ACC112 (cell line): ENCODE measurements around the gene CAPZB.

Source experiments
- H2AFZ ChIP-seq: fragments of 200-600 bp; sonication (generic); one replicate; pipeline ENCODE4 v1.6.0; 2017; ENCODE audit warnings: antibody characterized with exemption, low read length; ENCODE audit not compliant: unreplicated experiment
- H3K27ac ChIP-seq: fragments of 200-600 bp; sonication (generic); 2 replicates; pipeline ENCODE4 v1.5.1; 2014; ENCODE audit warnings: low read depth, mild to moderate bottlenecking, antibody characterized with exemption, low read length, moderate library complexity
- H3K27me3 ChIP-seq: fragments of 200-600 bp; sonication (generic); 2 replicates; pipeline ENCODE4 v1.6.1; 2014; ENCODE audit warnings: mild to moderate bottlenecking, antibody characterized with exemption, low read length, moderate library complexity, mixed read lengths; ENCODE audit not compliant: insufficient read depth
- H3K36me3 ChIP-seq: fragments of 200-600 bp; sonication (generic); 2 replicates; pipeline ENCODE4 v1.6.1; 2016; ENCODE audit warnings: mild to moderate bottlenecking, antibody characterized with exemption, low read length, moderate library complexity, mixed read lengths; ENCODE audit not compliant: insufficient read depth
- H3K4me1 ChIP-seq: fragments of 200-600 bp; sonication (generic); one replicate; pipeline ENCODE4 v1.6.1; 2016; ENCODE audit warnings: low read length, mixed read lengths; ENCODE audit not compliant: insufficient read depth, unreplicated experiment, control insufficient read depth
- H3K4me3 ChIP-seq: fragments of 200-600 bp; sonication (generic); 2 replicates; pipeline ENCODE4 v1.5.1; 2014; ENCODE audit warnings: mild to moderate bottlenecking, low read depth, low read length
- H3K79me2 ChIP-seq: fragments of 200-600 bp; sonication (generic); one replicate; pipeline ENCODE4 v1.6.0; 2016; ENCODE audit warnings: low read length; ENCODE audit not compliant: control insufficient read depth, unreplicated experiment, insufficient read depth

The CAPZB gene

GRCh38 chr1:19468397-19468956, 16.9 kb downstream of the CAPZB start:
- Histone ChIP-seq H3K36me3 (peaks cover 3% of the 10 kb centered on the region; the same call in 1 of the 2 replicates), H2AFZ (no peak overlapping the region), H3K79me2 (peaks cover 86% of the 10 kb centered on the region), H3K27ac (peak overlapping the region; percentile 56), H3K27me3 (no peaks in the 10 kb centered on the region), H3K4me3 (peak overlapping the region; percentile 11; the same call in 1 of the 2 replicates), H3K4me1 (peaks cover 40% of the 10 kb centered on the region)

GRCh38 chr1:19467199-19468187, 17.8 kb downstream of the CAPZB start:
- Histone ChIP-seq H2AFZ (no peak overlapping the region), H3K27ac (no peak overlapping the region), H3K36me3 (peaks cover 3% of the 10 kb centered on the region), H3K79me2 (peaks cover 88% of the 10 kb centered on the region), H3K4me1 (peaks cover 40% of the 10 kb centered on the region), H3K4me3 (no peak overlapping the region), H3K27me3 (no peaks in the 10 kb centered on the region)

- peaks cover 43% of the 10 kb centered on the region for H3K4me1 ChIP-seq
- peaks cover 3% of the 10 kb centered on the region; the same call in 1 of the 2 replicates for H3K36me3 ChIP-seq
- no peak overlapping the region for H2AFZ ChIP-seq
- no peak overlapping the region for H3K4me3 ChIP-seq
- H3K27ac ChIP-seq, result peak overlapping the region; percentile 48; the same call in 1 of the 2 replicates
- H3K27me3 ChIP-seq, result no peaks in the 10 kb centered on the region
- peaks cover 89% of the 10 kb centered on the region for H3K79me2 ChIP-seq
Measured at GRCh38 chr1:19466112-19466561, 19.2 kb downstream of the CAPZB start.

- Histone ChIP-seq H3K4me1 (peaks cover 44% of the 10 kb centered on the region), H3K27me3 (no peaks in the 10 kb centered on the region), H3K27ac (peak overlapping the region; percentile 48), H3K36me3 (peaks cover 3% of the 10 kb centered on the region; the same call in 1 of the 2 replicates), H2AFZ (no peak overlapping the region), H3K79me2 (peaks cover 89% of the 10 kb centered on the region), H3K4me3 (no peak overlapping the region)
Measured at GRCh38 chr1:19465650-19466049, 19.7 kb downstream of the CAPZB start.

- Histone ChIP-seq H2AFZ (no peak overlapping the region), H3K27ac (peak overlapping the region; percentile 54), H3K79me2 (peaks cover 87% of the 10 kb centered on the region), H3K36me3 (peaks cover 3% of the 10 kb centered on the region; the same call in 1 of the 2 replicates), H3K4me3 (no peak overlapping the region), H3K4me1 (peaks cover 44% of the 10 kb centered on the region), H3K27me3 (no peaks in the 10 kb centered on the region)
Measured at GRCh38 chr1:19465123-19465522, 20.2 kb downstream of the CAPZB start.

- H3K4me1 ChIP-seq, result peaks cover 45% of the 10 kb centered on the region
- peaks cover 87% of the 10 kb centered on the region for H3K79me2 ChIP-seq
Measured at GRCh38 chr1:19464696-19465095, 20.6 kb downstream of the CAPZB start.

GRCh38 chr1:19463504-19463803, 21.9 kb downstream of the CAPZB start:
- no peak overlapping the region for H3K4me3 ChIP-seq
- no peaks in the 10 kb centered on the region for H3K27me3 ChIP-seq
- peaks cover 46% of the 10 kb centered on the region for H3K4me1 ChIP-seq
- no peak overlapping the region for H2AFZ ChIP-seq
- H3K79me2 ChIP-seq, result peaks cover 92% of the 10 kb centered on the region
- peaks cover 3% of the 10 kb centered on the region; the same call in 1 of the 2 replicates for H3K36me3 ChIP-seq
- no peak overlapping the region for H3K27ac ChIP-seq

More at GRCh38 chr1:19464696-19465095, 20.6 kb downstream of the CAPZB start:
- H2AFZ ChIP-seq, result no peak overlapping the region
- H3K27ac ChIP-seq, result peak overlapping the region; percentile 54
- peaks cover 3% of the 10 kb centered on the region; the same call in 1 of the 2 replicates for H3K36me3 ChIP-seq
- H3K4me3 ChIP-seq, result no peak overlapping the region
- no peaks in the 10 kb centered on the region for H3K27me3 ChIP-seq

- no peak overlapping the region for H3K4me3 ChIP-seq
- H3K4me1 ChIP-seq, result peaks cover 41% of the 10 kb centered on the region
- H2AFZ ChIP-seq, result no peak overlapping the region
- no peaks in the 10 kb centered on the region for H3K27me3 ChIP-seq
- H3K27ac ChIP-seq, result no peak overlapping the region
- peaks cover 3% of the 10 kb centered on the region; the same call in 1 of the 2 replicates for H3K36me3 ChIP-seq
- peaks cover 88% of the 10 kb centered on the region for H3K79me2 ChIP-seq
Measured at GRCh38 chr1:19462781-19463503, 22.4 kb downstream of the CAPZB start.

GRCh38 chr1:19461220-19461554, 24.2 kb downstream of the CAPZB start:
- Histone ChIP-seq H3K4me3 (no peak overlapping the region), H3K4me1 (peaks cover 52% of the 10 kb centered on the region), H3K79me2 (peaks cover 91% of the 10 kb centered on the region), H3K36me3 (peaks cover 3% of the 10 kb centered on the region; the same call in 1 of the 2 replicates), H3K27me3 (no peaks in the 10 kb centered on the region), H3K27ac (no peak overlapping the region), H2AFZ (no peak overlapping the region)

GRCh38 chr1:19460535-19461219, 24.7 kb downstream of the CAPZB start:
- H2AFZ ChIP-seq, result no peak overlapping the region
- peaks cover 48% of the 10 kb centered on the region for H3K4me1 ChIP-seq

More at GRCh38 chr1:19460535-19461219, 24.7 kb downstream of the CAPZB start:
- Histone ChIP-seq H3K36me3 (peaks cover 3% of the 10 kb centered on the region; the same call in 1 of the 2 replicates), H3K27ac (no peak overlapping the region), H3K79me2 (peaks cover 91% of the 10 kb centered on the region), H3K27me3 (no peaks in the 10 kb centered on the region), H3K4me3 (no peak overlapping the region)
